ENCODE data around the gene CPNE2.

The CPNE2 gene

GRCh38 chr16:57196753-57197152, 104.4 kb downstream of the CPNE2 start:
- DNase-seq: no peak

Data from effector CD8-positive, alpha-beta T cell (primary cell).